Measurements from ENCODE around the gene GPC3. TPM values are rescaled to one million over a fixed set of nuclear protein-coding genes. Genes with fewer than 3 reads are reported as not detected.

GPC3 gene
- total RNA-seq, 4 donors from 2014 or later, result 4.9 to 10.9 (median 9.2) TPM

DNA sequence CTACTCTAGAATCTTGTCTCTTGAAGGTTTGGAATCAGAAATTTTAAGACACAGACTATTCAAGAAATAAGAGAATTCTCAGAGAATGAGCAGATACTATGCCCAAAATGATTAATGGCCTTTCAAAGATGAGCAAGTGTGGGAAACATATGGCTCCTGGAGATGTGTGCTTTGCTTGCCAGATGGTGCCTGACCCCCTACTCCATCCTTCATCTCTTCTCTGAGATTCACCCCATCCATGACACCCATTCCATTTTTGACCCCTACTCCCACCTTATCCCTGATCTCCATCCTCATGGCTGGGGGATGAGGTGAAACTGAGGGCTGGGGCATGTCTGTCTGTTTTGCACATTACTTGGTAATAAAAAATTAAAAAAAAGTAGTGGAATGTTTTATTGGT lies 75.5 kb downstream of the GPC3 start:
- TF ChIP-seq POLR2A (IDR thresholded peaks at IDR 0.05), result no peak
- TF ChIP-seq, protein P1, sequence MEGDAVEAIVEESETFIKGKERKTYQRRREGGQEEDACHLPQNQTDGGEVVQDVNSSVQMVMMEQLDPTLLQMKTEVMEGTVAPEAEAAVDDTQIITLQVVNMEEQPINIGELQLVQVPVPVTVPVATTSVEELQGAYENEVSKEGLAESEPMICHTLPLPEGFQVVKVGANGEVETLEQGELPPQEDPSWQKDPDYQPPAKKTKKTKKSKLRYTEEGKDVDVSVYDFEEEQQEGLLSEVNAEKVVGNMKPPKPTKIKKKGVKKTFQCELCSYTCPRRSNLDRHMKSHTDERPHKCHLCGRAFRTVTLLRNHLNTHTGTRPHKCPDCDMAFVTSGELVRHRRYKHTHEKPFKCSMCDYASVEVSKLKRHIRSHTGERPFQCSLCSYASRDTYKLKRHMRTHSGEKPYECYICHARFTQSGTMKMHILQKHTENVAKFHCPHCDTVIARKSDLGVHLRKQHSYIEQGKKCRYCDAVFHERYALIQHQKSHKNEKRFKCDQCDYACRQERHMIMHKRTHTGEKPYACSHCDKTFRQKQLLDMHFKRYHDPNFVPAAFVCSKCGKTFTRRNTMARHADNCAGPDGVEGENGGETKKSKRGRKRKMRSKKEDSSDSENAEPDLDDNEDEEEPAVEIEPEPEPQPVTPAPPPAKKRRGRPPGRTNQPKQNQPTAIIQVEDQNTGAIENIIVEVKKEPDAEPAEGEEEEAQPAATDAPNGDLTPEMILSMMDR (IDR thresholded peaks at IDR 0.05), result no peak
- TF ChIP-seq POLR2AphosphoS5 (IDR thresholded peaks at IDR 0.05), result no peak
- TF ChIP-seq EP300 (IDR thresholded peaks at IDR 0.05), result no peak
- H3K27ac ChIP-seq, result no peak overlapping the region
- no peaks in the 10 kb centered on the region for H3K9me3 ChIP-seq
- no peaks in the 10 kb centered on the region for H3K27me3 ChIP-seq
- H3K4me3 ChIP-seq, result no peak overlapping the region
- no peaks in the 10 kb centered on the region for H3K36me3 ChIP-seq
- no peak for DNase-seq (ENCODE audit: low spot score in 2 of 2)
- H3K4me1 ChIP-seq, result no peaks in the 10 kb centered on the region

- no peak for DNase-seq (ENCODE audit: low spot score in 2 of 2)
- WGBS, result 59% methylated on average over 3 of the region's 3 CpGs
Observed at GRCh38 chrX:133908223-133908955, 77.0 kb downstream of the GPC3 start.

DNA sequence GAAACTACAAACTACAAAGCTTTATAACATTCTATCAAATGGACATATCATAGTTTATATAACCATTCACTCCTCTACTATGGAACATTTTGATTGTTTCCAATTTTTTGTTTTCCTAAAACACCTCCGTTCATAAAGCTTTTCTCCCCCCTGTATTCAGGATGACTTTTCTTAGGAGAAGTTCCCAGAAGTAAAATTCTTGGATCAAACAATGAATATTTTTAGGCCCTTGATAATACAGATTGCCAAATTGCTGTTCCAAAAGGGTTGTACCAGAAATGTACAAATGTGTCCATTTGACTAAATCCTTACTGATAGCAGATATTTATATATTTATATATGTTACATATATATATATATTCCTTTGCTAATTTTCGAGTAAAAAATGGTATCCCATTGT lies 77.8 kb downstream of the GPC3 start:
- Histone ChIP-seq H3K4me1 (no peaks in the 10 kb centered on the region), H3K4me3 (no peak overlapping the region), H3K27me3 (no peaks in the 10 kb centered on the region), H3K36me3 (no peaks in the 10 kb centered on the region), H3K9me3 (no peaks in the 10 kb centered on the region), H3K27ac (no peak overlapping the region)
- WGBS, result 41% methylated on average over 2 of the region's 2 CpGs
- TF ChIP-seq, protein P1 (IDR thresholded peaks at IDR 0.05), result no peak
- TF ChIP-seq POLR2AphosphoS5 (IDR thresholded peaks at IDR 0.05), result no peak
- TF ChIP-seq POLR2A (IDR thresholded peaks at IDR 0.05), result no peak
- no peak for TF ChIP-seq EP300 (IDR thresholded peaks at IDR 0.05)
- DNase-seq (ENCODE audit: low spot score in 2 of 2), result no peak

More at GRCh38 chrX:133908223-133908955, 77.0 kb downstream of the GPC3 start:
- Histone ChIP-seq H3K27me3 (no peaks in the 10 kb centered on the region), H3K9me3 (no peaks in the 10 kb centered on the region), H3K4me1 (no peaks in the 10 kb centered on the region), H3K36me3 (no peaks in the 10 kb centered on the region), H3K4me3 (no peak overlapping the region), H3K27ac (no peak overlapping the region)
- TF ChIP-seq POLR2A (IDR thresholded peaks at IDR 0.05) (no peak), POLR2AphosphoS5 (IDR thresholded peaks at IDR 0.05) (no peak), EP300 (IDR thresholded peaks at IDR 0.05) (no peak)
- TF ChIP-seq, protein P1 (IDR thresholded peaks at IDR 0.05), result no peak

DNA sequence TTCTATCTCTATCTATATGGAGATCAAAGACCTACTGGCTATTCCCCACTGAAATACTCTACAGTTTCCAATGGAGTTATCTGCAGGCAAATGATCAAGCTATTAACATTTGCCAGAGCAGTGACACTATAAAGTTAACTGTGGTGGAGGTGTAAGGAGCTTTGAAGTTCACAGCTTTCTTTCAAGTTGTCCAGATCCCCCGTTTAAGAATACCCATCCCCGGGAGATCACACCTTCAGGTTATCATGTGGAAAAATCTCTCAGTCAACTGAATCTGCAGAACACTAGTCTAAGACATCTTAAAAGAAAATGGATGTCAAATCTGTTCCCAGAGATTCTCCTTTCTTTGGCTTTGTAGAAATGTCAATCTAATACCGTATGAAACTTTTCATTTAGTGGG lies 80.1 kb downstream of the GPC3 start:
- Histone ChIP-seq H3K4me1 (no peaks in the 10 kb centered on the region), H3K36me3 (no peaks in the 10 kb centered on the region), H3K27ac (no peak overlapping the region), H3K4me3 (no peak overlapping the region), H3K9me3 (no peaks in the 10 kb centered on the region), H3K27me3 (no peaks in the 10 kb centered on the region)
- no peak for DNase-seq (ENCODE audit: low spot score in 2 of 2)
- WGBS, result 84% methylated on average over 3 of the region's 3 CpGs
- TF ChIP-seq, protein P1 (IDR thresholded peaks at IDR 0.05), result no peak
- no peak for TF ChIP-seq POLR2AphosphoS5 (IDR thresholded peaks at IDR 0.05)

- 55% methylated on average over 4 of the region's 4 CpGs for WGBS
- H3K4me3 ChIP-seq, result no peak overlapping the region
- no peak overlapping the region for H3K27ac ChIP-seq
- H3K36me3 ChIP-seq, result no peaks in the 10 kb centered on the region
- no peaks in the 10 kb centered on the region for H3K27me3 ChIP-seq
- TF ChIP-seq, protein P1 (IDR thresholded peaks at IDR 0.05), result no peak
- TF ChIP-seq EP300 (IDR thresholded peaks at IDR 0.05) (no peak), POLR2AphosphoS5 (IDR thresholded peaks at IDR 0.05) (no peak), POLR2A (IDR thresholded peaks at IDR 0.05) (no peak)
- DNase-seq (ENCODE audit: low spot score in 2 of 2), result no peak
- no peaks in the 10 kb centered on the region for H3K9me3 ChIP-seq
- H3K4me1 ChIP-seq, result no peaks in the 10 kb centered on the region
Observed at GRCh38 chrX:133897593-133898163, 87.7 kb downstream of the GPC3 start.

Measured in suprapubic skin (tissue), 4 donors.